ENCODE measurements around the gene ADAM10. TPM values are rescaled to one million over a fixed set of nuclear protein-coding genes. Genes with fewer than 3 reads are reported as not detected.
A peak's percentile ranks its signal among the peaks of the same experiment; 100 is the strongest.

ADAM10 gene
- total and polyA plus RNA-seq, 8 donors, result 6.1 to 96.2 (median 32.2) TPM

DNA sequence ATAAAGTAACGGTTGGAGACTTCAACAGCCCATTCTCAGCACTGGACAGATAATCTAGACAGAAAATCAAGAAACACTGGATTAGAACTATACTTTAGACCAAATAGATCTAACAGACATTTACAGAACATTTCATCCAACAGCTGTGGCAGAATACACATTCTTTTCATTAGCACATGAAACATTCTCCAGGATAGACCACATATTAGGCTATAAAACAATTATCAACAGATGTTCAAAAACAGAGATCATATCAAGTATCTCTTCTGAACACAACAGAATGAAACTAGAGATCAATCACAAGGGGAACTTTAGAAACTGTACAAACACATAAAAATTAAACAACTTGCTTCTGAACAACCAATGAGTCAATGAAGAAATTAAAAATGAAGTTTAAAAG is 133.3 kb downstream of the ADAM10 start:
- ATAC-seq (no peak), DNase-seq (no peak), FAIRE-seq (no peak)
- no peaks in the 10 kb centered on the region for H3K4me1 ChIP-seq
- 96 to 100% methylated on average over 1 of the region's 1 CpG for WGBS, 2 donors
- H3K4me3 ChIP-seq, result no peak overlapping the region
- no peaks in the 10 kb centered on the region for H3K9me3 ChIP-seq
- peaks cover 0 to 6% (median 5%) of the 10 kb centered on the region in 3 donors for H3K36me3 ChIP-seq
- H3K27ac ChIP-seq, result no peak overlapping the region
- intact Hi-C loops (cut with DNase I), result no loop called here
- no peak for TF ChIP-seq CTCF (IDR thresholded peaks at IDR 0.05)
- no peaks in the 10 kb centered on the region for H3K27me3 ChIP-seq

DNA sequence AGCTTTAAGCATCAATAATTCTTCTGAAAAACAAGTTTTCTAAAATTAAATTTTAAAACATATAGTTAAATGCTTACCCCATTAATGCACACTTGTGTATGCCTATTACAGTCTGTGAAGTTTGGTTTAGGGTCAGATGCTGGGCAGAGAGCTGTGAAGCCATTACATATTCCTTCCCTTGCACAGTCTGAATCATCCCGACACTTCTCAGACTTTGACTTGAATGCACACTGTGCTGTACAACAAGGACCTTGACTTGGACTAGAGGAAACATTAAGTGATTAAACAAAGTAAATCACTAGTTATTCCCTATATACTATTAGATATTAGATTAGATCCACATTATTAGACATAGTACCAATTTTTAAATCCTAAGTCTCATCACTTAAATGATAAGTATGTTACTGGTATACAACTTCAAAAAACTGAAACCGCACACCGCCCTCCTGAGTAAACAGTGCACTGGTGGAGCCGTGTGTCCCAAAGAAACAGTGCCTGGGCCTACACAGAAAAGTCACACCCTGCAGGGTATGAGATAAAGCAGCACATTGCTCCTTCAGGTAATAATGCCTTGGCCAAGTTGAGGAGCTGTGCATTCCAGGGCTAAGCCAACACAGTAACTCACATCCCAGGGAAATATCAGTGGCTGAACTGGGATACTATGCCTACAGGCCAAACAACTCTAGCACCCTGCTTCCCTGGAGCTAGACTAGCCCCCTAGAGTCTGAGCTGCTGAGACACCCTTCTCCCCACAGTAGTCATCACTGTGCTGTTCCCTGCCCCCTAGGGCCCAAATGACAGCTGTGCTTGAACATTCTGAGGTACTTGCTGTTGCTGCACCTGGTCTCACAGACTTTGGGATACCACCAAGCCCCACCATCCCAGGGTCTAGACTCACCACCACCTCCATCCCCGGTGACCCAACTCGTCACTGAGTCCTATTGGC is 137.5 kb downstream of the ADAM10 start:
- DNase-seq (no peak), ATAC-seq (peak in 1 of 4 donors; percentile 55), FAIRE-seq (no peak)
- no peak overlapping the region for H3K27ac ChIP-seq
- TF ChIP-seq CTCF (IDR thresholded peaks at IDR 0.05), result no peak
- H3K36me3 ChIP-seq, result peaks cover 0 to 6% (median 0%) of the 10 kb centered on the region in 3 donors
- WGBS, 2 donors, result 92 to 96% methylated on average over 6 of the region's 6 CpGs
- H3K27me3 ChIP-seq, result no peaks in the 10 kb centered on the region
- no peaks in the 10 kb centered on the region for H3K9me3 ChIP-seq
- H3K4me3 ChIP-seq, result no peak overlapping the region
- intact Hi-C loops (cut with DNase I), result no loop called here
- H3K4me1 ChIP-seq, result no peaks in the 10 kb centered on the region

- intact Hi-C loops (cut with DNase I), result no loop called here
- no peaks in the 10 kb centered on the region for H3K27me3 ChIP-seq
- no peaks in the 10 kb centered on the region for H3K9me3 ChIP-seq
- ATAC-seq (no peak), FAIRE-seq (no peak), DNase-seq (no peak)
- no peak overlapping the region for H3K27ac ChIP-seq
- H3K36me3 ChIP-seq, result peaks cover 0 to 3% (median 0%) of the 10 kb centered on the region in 3 donors
- no peak overlapping the region for H3K4me3 ChIP-seq
- no peak for TF ChIP-seq CTCF (IDR thresholded peaks at IDR 0.05)
- H3K4me1 ChIP-seq, result peaks cover 0 to 9% (median 4%) of the 10 kb centered on the region in 3 donors
- 82 to 96% methylated on average over 1 of the region's 1 CpG for WGBS, 2 donors
Observed at GRCh38 chr15:58608711-58609110, 140.8 kb downstream of the ADAM10 start.

DNA sequence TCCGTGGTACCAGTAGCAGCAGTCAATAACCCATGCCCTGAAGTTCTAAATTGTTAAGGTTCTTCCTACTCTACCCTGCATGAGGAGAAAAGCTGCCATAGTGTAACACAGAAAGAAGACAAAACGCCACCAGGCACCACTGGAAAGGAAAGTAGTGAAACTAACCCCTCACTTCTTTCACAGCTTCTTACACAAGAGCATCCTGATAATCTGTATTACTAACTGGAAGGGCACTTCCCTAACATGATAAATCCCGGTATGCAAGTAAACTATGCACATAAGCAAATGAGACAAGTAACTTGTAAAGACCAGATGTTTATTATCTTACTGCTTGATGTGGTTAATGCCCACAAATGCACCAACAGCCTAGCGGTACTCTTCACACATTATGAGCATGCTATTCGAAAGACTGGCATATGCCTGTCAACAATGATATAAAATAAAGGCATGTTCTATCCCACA is 141.3 kb downstream of the ADAM10 start:
- FAIRE-seq, result no peak
- intact Hi-C loops (cut with DNase I), result no loop called here
- no peak for ATAC-seq
- Histone ChIP-seq H3K9me3 (no peaks in the 10 kb centered on the region), H3K36me3 (no peaks in the 10 kb centered on the region), H3K27ac (no peak overlapping the region), H3K4me1 (peaks cover 0 to 9% (median 4%) of the 10 kb centered on the region in 3 donors), H3K27me3 (no peaks in the 10 kb centered on the region), H3K4me3 (no peak overlapping the region)
- 92 to 99% methylated on average over 5 of the region's 5 CpGs for WGBS, 2 donors
- no peak for DNase-seq
- no peak for TF ChIP-seq CTCF (IDR thresholded peaks at IDR 0.05)

Measured in pancreas (tissue), 10 donors.